GM21367 (cell line): Measurements from ENCODE around the gene PLCXD3.

ENCODE experiments used
- ATAC-seq: cut with Tn5 transposase; IDR thresholded peaks from one replicate; pipeline ENCODE4 v1.9.1; 2021; ENCODE audit not compliant: unreplicated experiment

The PLCXD3 gene

DNA sequence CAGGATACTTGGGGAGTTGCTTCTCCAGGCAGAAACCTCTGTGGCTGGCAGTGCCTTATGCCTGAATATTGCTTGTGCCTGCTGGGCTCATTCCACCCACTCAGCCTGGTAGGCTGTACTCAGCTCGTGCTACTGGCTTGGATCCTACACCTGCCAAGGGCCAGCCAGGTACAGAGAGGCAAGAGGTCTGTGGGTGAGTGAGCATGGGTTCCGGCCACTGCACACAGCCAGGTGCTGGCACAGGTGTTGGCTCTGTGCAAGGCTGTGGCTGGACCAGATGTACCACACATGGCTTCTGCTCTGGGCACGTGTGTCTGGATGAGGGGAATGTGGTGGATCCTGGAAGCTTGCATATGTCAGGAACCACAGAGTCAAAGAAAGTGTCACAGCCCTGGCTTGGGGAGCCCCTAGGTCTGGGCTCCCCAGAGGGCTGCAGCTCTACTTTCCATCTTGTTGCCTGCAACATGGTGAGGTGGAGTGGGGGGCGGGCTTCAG, 220.4 kb downstream of the PLCXD3 start:
- no peak for ATAC-seq

DNA sequence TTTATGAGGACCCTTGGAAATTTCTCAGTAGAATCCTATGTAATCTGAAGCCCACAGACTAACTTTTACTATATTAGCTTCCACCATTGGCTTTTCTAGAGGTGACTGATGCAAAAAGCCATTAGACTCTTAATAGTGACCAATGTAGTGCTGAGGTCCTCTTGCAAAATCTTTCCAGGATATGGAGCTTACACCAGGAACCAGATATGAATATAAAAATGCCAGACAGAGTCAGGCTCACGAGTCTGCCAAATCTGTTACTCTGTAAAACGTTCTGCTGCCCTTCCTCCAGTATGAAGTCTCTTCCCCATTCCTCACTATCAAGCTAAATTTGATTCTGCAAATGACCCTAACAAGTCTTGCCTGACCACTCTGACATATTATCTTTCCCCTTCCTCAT, 223.7 kb downstream of the PLCXD3 start:
- ATAC-seq = no peak

DNA sequence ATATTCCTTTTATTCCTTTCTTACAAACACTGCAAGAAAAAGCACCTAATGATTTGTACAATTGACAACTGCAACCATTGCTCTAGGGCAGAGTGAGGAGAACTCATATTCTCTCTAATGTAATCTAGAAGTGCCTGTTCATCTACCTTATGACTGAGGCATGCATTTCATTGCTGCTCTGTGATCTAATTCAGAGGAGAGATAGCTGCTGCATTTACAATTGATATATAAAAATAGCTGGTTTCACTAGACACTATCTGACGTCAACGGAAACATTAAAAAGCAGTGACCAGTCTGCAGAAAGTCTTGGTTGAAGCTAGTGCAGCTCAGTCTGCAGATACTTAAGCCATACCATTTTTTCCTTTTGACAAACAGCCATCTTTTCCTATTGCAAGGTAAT, 224.2 kb downstream of the PLCXD3 start:
- no peak for ATAC-seq

DNA sequence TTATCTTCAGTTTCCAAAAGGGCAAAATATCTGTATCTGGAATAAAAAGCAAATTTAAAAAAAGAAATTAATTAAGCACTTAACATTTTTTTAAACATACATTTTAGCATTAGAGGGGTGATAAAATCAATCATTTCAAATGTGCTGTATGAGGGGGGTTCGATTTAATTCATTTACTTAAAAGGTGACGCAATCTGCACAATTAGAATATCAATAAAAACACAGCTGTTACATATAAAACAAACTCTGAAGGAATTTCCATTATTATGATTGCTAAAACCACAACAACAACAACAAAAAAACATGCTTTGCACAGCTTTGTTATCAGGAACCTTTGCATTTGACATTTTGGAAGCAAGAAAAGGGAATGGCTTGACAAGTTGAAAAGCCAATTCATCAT, 225.5 kb downstream of the PLCXD3 start:
- no peak for ATAC-seq

DNA sequence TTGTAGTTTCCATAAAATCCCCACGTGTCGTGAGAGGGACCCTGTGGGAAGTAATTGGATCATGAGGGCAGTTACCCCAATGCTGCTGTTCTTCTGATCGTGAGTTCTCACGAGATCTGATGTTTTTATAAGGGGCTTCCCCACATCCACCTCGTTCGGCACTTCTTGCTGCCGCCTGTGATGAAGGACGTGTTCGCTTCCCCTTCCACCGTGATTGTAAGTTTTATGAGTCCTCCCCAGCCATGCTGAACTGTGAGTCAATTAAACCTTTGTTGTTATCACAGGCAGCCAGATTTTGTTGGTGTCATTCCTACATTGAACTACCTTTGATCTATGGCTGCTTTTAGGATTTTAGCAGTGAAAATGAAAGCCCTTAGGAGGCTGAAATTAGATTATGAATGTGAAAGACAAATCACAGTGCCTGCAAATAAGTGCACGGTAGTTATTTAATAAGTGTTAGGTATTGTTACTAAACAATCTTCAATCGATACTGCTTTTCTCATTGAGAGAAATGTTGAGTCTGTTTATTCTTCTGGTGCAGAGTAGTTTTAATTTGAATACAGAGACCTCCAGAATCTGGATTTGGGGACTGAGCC, 229.1 kb downstream of the PLCXD3 start:
- no peak for ATAC-seq

DNA sequence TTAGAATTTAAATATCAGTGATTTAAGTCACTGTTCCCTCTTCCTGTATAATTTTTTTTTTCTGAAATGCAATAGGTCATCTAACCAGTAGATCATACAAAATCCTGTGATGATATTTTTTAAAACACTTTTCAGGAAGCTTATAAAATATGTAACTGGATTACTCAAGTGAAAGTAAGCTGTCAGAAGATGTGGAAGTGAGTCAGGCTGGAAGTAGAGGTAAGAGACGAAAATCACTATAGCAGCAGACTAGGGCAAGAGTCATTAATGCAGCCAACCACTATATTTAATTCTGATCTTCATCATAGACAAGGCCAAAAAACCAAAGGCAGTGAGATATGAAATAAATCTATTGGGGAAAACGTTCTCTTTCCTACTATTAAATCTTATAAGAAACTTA, 231.4 kb downstream of the PLCXD3 start:
- no peak for ATAC-seq

DNA sequence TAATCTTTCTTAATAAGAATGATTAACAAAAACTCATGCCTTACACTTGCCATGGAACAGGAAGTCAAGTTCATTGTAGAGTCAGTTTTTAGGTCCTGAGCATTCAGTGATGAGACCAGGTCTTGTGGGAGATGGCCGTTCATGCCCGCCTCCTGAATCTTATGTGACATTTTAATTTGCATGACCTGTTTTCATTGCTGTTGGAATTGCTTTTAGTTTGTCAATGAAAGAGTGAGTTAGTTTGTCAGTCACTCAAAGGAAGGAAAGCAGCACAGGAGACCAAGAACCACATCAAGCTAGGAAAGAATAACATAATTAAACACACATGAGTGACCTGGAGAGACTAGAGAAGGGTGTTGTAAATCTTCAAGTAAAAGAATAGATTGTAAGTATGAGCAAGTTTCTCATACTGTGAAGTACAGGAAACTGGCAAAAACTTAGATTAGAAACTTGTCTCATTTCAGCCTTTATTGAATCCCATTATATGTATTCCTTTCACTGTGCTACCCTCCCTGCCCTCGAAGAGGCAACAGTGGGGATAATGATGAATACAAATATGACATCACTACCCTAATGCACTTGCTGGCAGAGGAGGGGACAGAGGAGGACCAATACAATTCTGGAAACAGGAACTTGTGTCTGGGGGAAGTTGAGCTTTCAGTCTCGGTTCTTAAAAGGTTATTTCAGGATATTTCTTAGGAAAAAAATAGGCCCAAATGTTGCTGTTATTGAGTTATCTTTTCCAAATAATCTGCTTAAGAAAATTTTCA, 232.7 kb downstream of the PLCXD3 start:
- no peak for ATAC-seq

DNA sequence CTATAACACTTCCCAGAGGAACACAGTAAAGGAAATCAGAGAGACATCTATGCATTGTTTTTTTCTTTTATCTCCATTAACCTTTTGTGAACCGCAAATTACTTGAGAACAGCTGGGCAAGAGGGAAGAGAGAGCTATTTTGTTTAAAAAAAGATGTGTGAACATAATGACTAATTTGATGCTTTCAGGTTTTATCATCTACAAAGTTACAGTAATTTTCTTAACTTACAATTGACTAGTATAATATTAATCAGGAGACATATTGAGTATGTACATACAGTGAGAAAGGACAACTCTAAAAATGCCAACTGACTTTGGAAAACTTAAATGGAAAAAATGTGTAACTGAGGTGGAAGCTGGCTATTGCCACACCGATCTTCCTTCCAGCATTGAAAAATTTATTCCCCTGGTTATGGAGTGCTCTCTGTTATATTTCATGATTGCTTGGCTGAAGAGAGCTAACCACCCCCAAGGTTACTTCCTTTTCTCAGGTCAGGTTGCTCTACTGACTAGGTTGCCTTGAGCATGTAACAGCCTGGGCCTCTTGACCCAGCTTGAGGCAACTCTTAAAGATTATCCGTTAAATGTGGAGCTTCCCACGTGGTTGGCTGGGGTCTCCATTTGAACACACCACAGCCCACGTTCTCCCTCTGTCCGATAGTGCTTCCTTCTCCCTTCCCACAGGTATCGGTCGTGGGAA, 234.4 kb downstream of the PLCXD3 start:
- no peak for ATAC-seq

DNA sequence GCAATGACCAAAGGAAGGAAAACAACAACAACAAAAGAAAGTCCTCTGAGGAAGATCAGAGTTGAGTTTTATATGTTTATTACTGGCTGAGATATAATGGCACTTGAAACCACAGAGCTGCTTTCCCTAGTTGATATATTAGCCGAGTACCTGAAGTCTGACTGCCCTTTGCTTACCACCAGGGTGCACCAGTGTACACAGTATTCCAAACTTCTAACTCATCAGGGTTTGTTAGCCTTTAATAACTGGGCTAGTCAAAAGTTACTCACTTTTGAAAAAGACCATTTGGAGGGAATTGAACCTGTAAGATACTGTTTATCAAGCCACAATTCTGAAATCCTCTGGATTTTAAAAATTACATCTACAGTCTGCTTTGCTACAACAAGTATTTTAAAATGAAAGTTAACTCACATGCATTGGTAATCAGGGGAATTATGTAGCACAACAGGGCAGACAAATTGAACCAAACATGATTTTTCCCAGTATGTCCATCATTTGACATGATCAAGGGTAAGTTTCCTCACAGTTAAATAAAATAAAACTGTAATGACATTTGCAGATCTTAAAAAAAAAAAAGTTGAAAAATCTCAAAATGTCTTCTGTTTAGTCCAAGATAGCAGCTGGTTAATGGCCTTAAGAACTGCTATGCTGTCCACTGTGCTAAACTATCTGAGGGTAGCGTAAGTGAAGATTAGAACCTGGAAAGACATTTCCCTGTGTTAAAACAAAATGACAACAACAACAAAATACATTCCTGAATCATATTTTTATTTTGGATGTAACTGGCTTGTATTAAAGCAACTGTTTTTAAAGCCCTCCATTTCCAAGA, 239.8 kb downstream of the PLCXD3 start:
- peak; percentile 87 for ATAC-seq

DNA sequence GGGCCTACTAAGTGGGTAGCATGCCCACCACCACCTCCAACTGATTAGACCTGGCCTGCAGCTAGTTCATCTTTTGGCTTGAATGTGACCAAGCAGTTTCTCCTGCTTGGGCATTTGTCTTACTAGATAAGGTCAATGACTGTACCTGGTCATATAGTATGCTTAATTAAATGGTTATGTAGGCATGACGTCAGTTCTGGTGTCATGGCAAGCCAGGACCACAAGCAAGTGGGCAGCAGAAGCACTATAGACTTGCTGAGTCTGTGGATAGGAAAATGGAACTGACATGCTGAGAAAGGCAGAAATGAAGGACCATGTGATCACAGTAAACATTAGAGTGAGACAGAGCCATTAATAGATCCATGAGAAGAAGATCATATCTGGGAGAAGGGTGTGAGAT, 241.5 kb downstream of the PLCXD3 start:
- ATAC-seq = no peak

DNA sequence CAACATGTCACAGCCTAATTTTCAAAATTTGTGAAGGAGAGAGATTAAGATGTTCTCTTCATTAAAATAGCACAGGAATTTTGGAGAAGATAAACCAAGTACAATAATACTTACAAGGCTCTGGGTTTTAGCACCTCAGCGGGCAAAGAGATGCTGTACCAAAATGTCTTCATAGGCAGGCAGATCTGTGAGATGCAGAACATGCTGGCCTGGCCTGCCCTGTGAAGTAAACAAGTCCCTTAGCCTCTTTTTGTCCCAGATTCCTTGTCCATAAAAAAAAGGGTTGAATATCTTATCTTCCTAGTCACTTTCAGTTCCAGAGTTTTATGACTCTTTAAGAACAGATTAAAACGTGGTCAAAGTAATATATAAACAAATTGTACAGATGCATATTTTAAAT, 244.0 kb downstream of the PLCXD3 start:
- no peak for ATAC-seq

DNA sequence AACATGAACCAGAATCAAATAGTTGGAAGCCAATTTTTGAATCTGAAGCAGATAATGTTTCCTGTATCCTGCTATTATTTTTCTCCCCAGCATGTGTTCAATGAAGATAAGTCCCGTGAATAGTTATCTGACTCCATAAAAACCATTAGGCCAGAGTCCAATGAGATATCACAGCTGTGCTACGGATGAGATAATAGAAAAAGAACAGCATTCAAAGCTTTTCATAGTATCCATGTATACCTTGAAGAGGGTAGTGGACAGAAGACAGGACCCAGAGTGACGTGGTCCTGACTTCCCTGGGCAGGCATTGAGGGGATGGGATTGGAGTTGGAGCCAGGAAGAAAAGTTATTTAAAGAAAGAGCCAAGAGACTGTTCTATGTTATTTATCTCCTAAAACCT, 246.4 kb downstream of the PLCXD3 start:
- no peak for ATAC-seq

DNA sequence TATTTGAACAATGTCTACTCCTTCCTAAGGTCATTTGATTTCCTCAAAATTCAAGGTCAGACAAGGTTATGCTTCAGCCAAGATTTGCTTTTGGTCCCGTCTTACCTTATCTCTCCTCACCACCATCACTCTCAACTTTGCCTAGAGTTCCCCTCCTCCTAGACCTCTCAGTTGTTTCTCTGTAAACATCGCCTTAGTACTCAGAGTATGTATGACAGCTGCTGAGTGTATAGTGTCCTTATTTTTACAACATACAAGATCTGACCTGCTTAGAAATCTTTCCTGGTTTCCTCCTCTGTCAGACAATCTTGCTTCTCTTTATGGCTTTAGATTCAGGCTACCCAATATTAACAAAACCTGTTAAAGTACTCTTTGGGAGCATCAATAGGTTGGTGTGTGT, 247.1 kb downstream of the PLCXD3 start:
- ATAC-seq = no peak
